Stimulated activated CD4-positive, alpha-beta T cell treated with anti-CD3 and anti-CD28 coated beads, Interleukin-2, amount 100 ng/mL, for 4 hours (primary cell): ENCODE data around the gene EPHA5.
"Not testable (repeated sequence)": the region's sequence is repeated elsewhere in the genome, so short reads cannot be mapped to it uniquely, and the experiment has no call there.

ENCODE experiments used
- DNase-seq: peaks from one replicate; pipeline ENCODE4 v3.0.0-alpha.2; 2020; ENCODE audit warnings: low read depth

The EPHA5 gene

GRCh38 chr4:65370709-65371108, 299.6 kb downstream of the EPHA5 start:
- no peak for DNase-seq

DNA sequence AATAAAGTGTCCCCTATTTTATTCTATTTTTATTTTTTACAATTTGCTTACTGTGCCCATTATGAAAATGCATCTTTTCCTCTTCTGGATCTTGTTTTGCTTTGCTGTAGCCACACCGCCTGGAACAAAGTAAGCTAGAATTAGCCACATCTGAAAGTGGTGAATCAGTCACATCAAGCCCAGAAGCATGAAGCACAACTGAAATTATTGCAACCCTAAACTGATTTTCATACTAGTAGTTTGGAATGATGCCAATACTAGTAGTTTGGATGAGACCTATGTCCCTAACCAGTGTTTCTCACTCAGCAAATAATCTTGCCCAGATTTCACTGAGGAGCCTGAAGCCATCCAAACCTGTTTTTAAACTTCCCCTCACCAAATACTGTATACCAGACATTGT, 303.0 kb downstream of the EPHA5 start:
- DNase-seq = no peak

DNA sequence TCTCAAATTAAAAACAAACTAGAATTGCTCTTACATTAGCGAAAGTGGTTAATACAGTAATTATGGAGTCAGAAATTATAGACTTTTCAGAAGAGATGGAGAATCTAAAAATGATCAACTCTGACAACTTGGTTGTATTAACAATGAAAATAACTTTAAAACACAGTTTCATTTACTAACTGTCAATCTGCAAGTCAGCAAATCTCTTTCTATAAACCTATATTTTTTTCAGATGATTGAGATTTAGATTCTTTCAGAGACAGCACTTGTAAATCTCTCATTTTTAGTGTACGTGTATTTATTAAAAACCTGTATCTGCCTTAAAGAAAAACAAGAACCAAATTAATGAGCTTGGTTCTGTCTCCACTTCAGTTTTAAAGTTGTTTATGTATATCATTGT, 311.4 kb downstream of the EPHA5 start:
- no peak for DNase-seq

DNA sequence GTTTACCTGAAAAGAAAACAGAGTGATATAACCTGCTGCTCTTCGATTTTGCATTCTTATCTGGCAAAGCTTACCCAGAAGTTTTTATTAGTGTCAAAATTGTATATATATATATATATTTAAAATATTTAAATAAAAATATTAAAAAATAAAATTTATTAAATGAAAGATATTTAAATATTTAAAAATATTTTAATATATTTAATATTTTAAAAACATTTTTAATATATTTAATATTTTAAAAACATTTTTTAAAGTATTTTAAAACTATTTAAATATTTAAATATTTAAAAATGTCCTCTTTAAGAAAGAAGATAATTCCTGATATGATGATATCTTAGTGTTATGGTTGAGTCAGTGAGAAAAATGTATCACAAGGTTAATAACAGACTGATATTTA, 317.2 kb downstream of the EPHA5 start:
- no peak for DNase-seq

DNA sequence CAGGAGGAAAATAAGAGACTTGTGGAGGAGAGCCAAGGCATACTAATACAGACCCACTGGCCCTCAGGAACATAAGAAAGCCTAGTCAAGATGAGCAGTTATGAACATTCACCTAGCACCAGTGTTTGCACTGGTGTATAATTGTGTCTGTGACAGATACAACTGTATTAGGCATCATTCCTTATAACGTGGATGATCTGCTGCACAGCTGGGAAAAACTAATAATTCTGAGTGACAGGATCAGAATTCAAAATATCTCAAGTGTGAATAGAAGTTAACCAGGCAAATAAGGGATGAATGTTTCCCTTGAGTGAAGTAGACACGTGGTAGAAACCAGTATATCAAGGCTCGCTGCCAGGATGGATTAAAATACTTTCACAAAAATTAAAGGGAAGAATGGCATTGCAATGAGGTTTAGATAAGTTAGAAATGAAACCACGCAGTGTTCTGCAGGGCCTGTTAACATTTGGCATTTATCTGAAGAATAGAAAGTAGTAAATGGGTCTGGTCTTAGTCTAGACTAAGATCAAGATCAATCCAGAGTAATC, 325.9 kb downstream of the EPHA5 start:
- no peak for DNase-seq

DNA sequence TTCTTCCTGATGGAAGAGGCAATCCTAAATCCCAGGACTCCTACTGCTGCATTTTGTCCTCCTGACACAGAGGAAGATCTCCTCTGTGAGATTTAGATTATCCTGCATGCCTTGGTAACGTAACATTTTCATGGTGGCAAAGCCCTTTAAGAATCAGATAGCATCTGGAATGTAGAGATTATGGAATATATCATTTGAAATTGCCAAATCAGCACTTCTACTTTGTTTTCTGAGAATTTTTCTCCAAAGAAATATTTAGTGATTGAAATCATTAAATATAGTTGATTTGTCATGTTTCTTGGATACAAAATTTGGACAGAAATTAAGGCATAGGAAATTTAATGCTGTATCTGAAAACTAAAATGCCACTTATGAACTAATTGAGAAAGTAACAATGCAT, 326.9 kb downstream of the EPHA5 start:
- no peak for DNase-seq

DNA sequence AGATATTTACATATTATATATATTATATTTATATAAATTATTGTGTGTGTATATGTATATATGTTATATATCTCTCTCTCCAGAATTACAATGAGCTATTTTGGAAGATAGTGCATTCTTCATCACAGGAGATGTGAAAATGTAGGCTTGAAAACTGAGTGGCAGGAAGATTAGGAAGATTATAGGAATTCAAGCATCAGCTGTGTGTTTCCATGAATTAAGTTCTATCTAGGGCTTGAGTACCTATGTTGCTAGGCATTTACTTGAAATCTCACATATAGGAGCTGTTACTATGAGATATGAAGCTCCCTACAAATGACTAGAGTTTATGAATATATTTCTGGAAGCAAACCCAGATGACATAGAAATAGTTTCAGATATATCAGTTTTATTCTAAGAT, 328.7 kb downstream of the EPHA5 start:
- DNase-seq = no peak

DNA sequence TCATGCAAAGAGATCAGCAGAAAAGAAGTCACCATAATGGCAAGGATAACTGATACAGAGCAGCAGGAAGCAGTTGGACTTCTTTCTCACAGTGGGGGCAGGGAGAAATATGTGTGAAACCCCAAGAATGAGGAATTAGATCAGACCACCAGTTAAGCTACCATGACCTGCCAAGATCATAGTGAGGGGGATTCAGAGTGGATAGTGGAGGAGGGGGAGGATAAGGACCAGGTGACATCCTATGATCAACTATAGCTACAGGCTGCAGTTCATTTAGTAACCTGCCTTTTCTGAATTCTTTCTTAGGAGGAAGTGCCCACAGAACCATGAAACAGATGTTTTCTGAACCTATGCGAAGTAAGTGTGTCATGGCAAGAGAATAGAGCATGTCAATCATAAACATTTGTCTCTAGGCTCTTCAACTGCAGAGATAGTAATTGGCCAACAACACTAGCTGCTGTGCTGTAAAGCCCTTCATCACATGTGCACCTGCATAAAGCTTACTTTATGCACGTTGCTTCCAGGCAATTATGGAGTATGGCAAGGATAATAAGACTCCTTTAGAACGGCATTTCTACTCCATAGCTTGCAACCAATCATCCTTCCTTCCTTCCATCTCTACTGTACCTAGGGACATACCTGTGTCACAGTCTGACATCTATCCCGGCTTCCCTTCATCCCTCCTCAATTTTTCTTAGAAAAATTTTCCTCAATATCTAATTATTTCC, 329.7 kb downstream of the EPHA5 start:
- DNase-seq = no peak

DNA sequence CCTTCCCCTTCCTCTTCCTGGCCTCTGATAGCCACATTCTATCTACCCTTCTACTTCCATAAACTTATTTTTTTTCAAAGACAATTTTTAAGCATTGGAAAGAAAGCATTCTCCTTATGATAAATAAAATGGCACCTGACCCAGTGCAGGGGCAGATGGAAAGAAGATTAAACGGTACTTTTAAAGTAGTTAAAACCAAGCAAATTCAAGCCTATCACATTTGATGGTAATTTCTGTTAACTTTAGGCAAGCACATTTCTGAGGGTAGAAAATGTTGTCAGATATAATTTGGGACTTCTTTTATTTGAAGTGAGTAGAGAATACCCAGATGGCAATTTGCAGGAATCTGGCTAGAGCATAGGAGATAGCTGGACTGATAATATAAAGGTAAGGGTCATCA, 332.9 kb downstream of the EPHA5 start:
- DNase-seq = no peak

DNA sequence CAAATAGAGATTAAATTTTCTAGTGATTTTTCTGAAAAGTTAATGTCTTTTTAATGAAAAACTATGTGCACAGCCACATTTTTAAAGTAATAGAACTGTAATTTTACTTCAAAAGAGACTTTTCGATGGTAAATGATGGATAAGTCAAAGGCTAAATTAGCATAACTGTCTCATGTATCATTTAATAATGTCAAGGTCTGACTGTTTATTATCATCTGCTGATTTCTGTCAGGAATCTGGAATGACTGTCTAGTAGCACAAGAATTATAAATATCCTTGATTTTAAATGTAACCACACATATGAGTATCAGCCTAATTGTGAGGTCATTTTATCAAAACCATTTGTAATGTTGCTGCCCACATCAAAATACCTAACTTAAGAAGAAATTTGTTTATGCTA, 333.8 kb downstream of the EPHA5 start:
- no peak for DNase-seq

DNA sequence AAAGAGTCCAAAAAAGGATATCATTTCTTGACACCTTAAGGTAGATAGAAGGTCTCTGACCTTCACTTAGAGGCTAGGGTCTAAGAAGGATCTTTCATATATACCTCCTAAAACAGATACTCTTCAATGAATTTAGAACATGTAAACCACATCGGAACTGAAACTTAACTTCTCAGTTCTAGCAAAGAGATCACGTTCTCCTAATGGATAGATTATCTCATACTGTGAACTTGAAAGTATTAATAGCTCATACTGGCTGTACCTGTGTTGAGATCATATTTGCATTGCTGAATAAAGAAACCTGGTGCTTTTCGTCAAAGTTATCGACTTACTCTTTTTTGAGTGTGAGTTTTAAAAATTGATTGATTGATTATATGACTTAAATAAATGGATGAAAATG, 353.8 kb downstream of the EPHA5 start:
- DNase-seq = no peak

GRCh38 chr4:65311120-65311519, 359.2 kb downstream of the EPHA5 start:
- DNase-seq = no peak

DNA sequence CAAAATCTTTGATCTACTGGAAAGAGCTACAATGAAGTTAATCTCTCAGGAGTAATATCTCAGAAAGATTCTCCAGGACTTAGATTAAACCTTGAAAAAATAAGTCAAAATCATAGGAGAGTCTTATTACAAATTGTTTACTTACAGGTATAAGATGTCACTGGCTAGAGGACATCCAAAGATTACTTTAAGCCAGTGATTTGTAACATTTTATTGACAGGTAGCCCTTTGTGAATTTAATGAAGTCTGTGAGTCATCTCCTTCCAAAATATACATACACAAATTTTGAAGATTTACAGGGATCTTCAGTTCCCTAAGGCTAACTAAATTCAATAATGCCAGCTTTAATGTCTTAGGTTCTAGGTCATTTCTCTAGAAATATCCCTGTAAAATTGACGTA, 359.7 kb downstream of the EPHA5 start:
- DNase-seq = no peak

GRCh38 chr4:65308626-65309025, 361.7 kb downstream of the EPHA5 start:
- not testable (repeated sequence) for DNase-seq

- DNase-seq = no peak
Observed at GRCh38 chr4:65302145-65302544, 368.1 kb downstream of the EPHA5 start.

GRCh38 chr4:65296246-65296645, 374.0 kb downstream of the EPHA5 start:
- no peak for DNase-seq

DNA sequence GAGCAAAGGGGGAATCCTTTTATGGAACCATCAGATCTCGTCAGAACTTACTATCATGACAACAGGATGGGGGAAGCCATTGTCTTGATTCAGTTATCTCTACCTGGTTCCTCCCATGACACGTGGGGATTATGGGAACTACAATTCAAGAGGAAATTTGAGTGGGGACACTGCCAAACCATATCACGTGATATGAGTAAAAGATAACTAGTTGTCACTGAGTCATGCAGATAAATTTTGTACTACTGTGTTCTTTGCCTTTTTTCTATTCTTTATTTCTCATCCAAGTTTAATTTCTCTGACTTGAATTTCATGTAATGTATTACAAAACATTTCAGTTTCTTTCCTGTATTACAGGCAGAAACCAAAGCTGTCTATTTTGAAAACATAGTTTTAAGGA, 383.2 kb downstream of the EPHA5 start:
- no peak for DNase-seq
